Epithelial cell of proximal tubule (primary cell): ENCODE data around the gene PRPS1. TPM values are rescaled to one million over a fixed set of nuclear protein-coding genes. Genes with fewer than 3 reads are reported as not detected.
A peak's percentile ranks its signal among the peaks of the same experiment; 100 is the strongest.

Source experiments
- DNase-seq: peaks from one replicate; pipeline ENCODE4 v3.0.0-alpha.2; 2011; ENCODE audit warnings: low read depth
- H3K4me3 ChIP-seq: 2 replicates; pipeline ENCODE4 v1.5.1; 2011; ENCODE audit warnings: low read depth, mild to moderate bottlenecking, low read length
- CTCF ChIP-seq: conservative IDR thresholded peaks from 2 replicates; pipeline ENCODE4 v1.5.1; 2012; ENCODE audit warnings: low read depth, mild to moderate bottlenecking, low read length
- total RNA-seq: library from RNA; depleted of rRNA; stranded (reverse); fragments of >200 nt; gene quantifications from 2 replicates; pipeline ENCODE4 v1.2.3, GENCODE V29; 2015

PRPS1 gene
- total RNA-seq, 1 donor from 2014 or later, result 36.3 TPM

- no peak for TF ChIP-seq CTCF
- DNase-seq, result no peak
- no peak overlapping the region for H3K4me3 ChIP-seq
Measured at GRCh38 chrX:107610667-107611066, 17.6 kb upstream of the PRPS1 start.

- no peak for DNase-seq
- H3K4me3 ChIP-seq, result no peak overlapping the region
- TF ChIP-seq CTCF, result no peak
Measured at GRCh38 chrX:107619885-107620322, 8.4 kb upstream of the PRPS1 start.

GRCh38 chrX:107624893-107625292, 3.4 kb upstream of the PRPS1 start:
- TF ChIP-seq CTCF, result no peak
- no peak for DNase-seq
- no peak overlapping the region for H3K4me3 ChIP-seq

- DNase-seq, result no peak
- TF ChIP-seq CTCF, result no peak
- H3K4me3 ChIP-seq, result no peak overlapping the region
Measured at GRCh38 chrX:107625739-107626138, 2.6 kb upstream of the PRPS1 start.

GRCh38 chrX:107626481-107626880, 1.8 kb upstream of the PRPS1 start:
- TF ChIP-seq CTCF, result no peak
- no peak for DNase-seq
- no peak overlapping the region for H3K4me3 ChIP-seq

- H3K4me3 ChIP-seq, result no peak overlapping the region
- TF ChIP-seq CTCF, result no peak
Measured at GRCh38 chrX:107626916-107627315, 1.4 kb upstream of the PRPS1 start.

GRCh38 chrX:107628662-107629539, 591 bp downstream of the PRPS1 start:
- H3K4me3 ChIP-seq, result peak overlapping the region; percentile 62
- no peak for DNase-seq
- no peak for TF ChIP-seq CTCF

More at GRCh38 chrX:107626916-107627315, 1.4 kb upstream of the PRPS1 start:
- no peak for DNase-seq
